ENCODE results near the gene DHRS13.
"Not testable (repeated sequence)": the region's sequence is repeated elsewhere in the genome, so short reads cannot be mapped to it uniquely, and the experiment has no call there.

The DHRS13 gene

GRCh38 chr17:28881533-28882056 is 21.3 kb downstream of the DHRS13 start:
- DNase-seq = no peak

GRCh38 chr17:28880572-28880945 is 22.3 kb downstream of the DHRS13 start:
- no peak for DNase-seq

GRCh38 chr17:28879886-28880571 is 22.9 kb downstream of the DHRS13 start:
- no peak for DNase-seq

- no peak for DNase-seq
Measured at GRCh38 chr17:28878981-28879380, 23.9 kb downstream of the DHRS13 start.

- DNase-seq = no peak
Measured at GRCh38 chr17:28878158-28878910, 24.5 kb downstream of the DHRS13 start.

GRCh38 chr17:28877150-28877711 is 25.6 kb downstream of the DHRS13 start:
- DNase-seq = not testable (repeated sequence)

- DNase-seq = no peak
Measured at GRCh38 chr17:28875848-28876550, 26.9 kb downstream of the DHRS13 start.

GRCh38 chr17:28874750-28875149 is 28.1 kb downstream of the DHRS13 start:
- DNase-seq = no peak

GRCh38 chr17:28873839-28874238 is 29.0 kb downstream of the DHRS13 start:
- DNase-seq = no peak

- DNase-seq = peak; percentile 33
Measured at GRCh38 chr17:28871056-28871579, 31.8 kb downstream of the DHRS13 start.

- DNase-seq = no peak
Measured at GRCh38 chr17:28867276-28867675, 35.6 kb downstream of the DHRS13 start.

GRCh38 chr17:28865946-28866752 is 36.7 kb downstream of the DHRS13 start:
- DNase-seq = no peak

- no peak for DNase-seq
Measured at GRCh38 chr17:28864991-28865849, 37.7 kb downstream of the DHRS13 start.

- no peak for DNase-seq
Measured at GRCh38 chr17:28863953-28864352, 38.9 kb downstream of the DHRS13 start.

- DNase-seq = no peak
Measured at GRCh38 chr17:28862561-28862960, 40.3 kb downstream of the DHRS13 start.

GRCh38 chr17:28861393-28862203 is 41.3 kb downstream of the DHRS13 start:
- no peak for DNase-seq

GRCh38 chr17:28860363-28860808 is 42.5 kb downstream of the DHRS13 start:
- no peak for DNase-seq

- no peak for DNase-seq
Measured at GRCh38 chr17:28858801-28859355, 44.0 kb downstream of the DHRS13 start.

- DNase-seq = no peak
Measured at GRCh38 chr17:28857905-28858800, 44.7 kb downstream of the DHRS13 start.
